Endothelial cell of umbilical vein (primary cell): ENCODE results near the gene DCAF11. TPM values are rescaled to one million over a fixed set of nuclear protein-coding genes. Genes with fewer than 3 reads are reported as not detected.

Experiments used
- BruUV-seq: library from RNA; stranded (reverse); fragments of 400-500 nt; replicated peaks from 2 replicates; lab custom pipeline; 2021; lab: Mats Ljungman, UMichigan
- CTCF ChIA-PET: fragments of 300-600, 350-600 bp; sonication (Branson Sonifier 250); formaldehyde crosslinking; loops from one replicate; lab custom pipeline; 2021; ENCODE audit warnings: antibody characterized with exemption, inconsistent platforms; lab: Charles Lee
- POLR2A ChIA-PET: fragments of 300-600, 350-600 bp; sonication (Branson Sonifier 250); formaldehyde crosslinking; loops from one replicate; lab custom pipeline; 2021; ENCODE audit warnings: antibody characterized with exemption, inconsistent platforms; lab: Charles Lee
- DNase-seq: peaks from one replicate; pipeline ENCODE4 v3.0.0-alpha.2; 2011; ENCODE audit warnings: low read depth, low spot score
- FAIRE-seq: peaks from 2 replicates; lab custom pipeline; 2011; peaks lifted over from hg19 to GRCh38; lab: Jason Lieb, UNC
- H2AFZ ChIP-seq: 2 replicates; pipeline ENCODE4 v1.6.0; 2012; ENCODE audit warnings: low read depth, low read length, control low read depth, inconsistent platforms
- H3K27ac ChIP-seq: 2 replicates; pipeline ENCODE4 v1.5.1; 2011; ENCODE audit warnings: low read depth, mild to moderate bottlenecking, control low read depth, low read length, moderate library complexity; ENCODE audit not compliant: insufficient read depth
- H3K27me3 ChIP-seq, 2 experiments: 2 replicates each; pipeline versions ENCODE4 v1.6.0 to v1.6.1; 2011; ENCODE audit warnings: low read length in 2 of 2, mixed read lengths in 1 of 2; ENCODE audit not compliant: control insufficient read depth in 2 of 2, insufficient read depth in 2 of 2
- H3K36me3 ChIP-seq, 2 experiments: 2 replicates in 1 of 2; 3 replicates in 1 of 2; pipeline ENCODE4 v1.5.1; 2011; ENCODE audit warnings: low read length in 2 of 2, mild to moderate bottlenecking in 1 of 2, moderate library complexity in 1 of 2; ENCODE audit not compliant: control insufficient read depth in 2 of 2, insufficient read depth in 2 of 2; ENCODE audit errors: extremely low read depth in 1 of 2
- H3K4me1 ChIP-seq: 3 replicates; pipeline ENCODE4 v1.5.1; 2011; ENCODE audit warnings: mild to moderate bottlenecking, low read length; ENCODE audit not compliant: control insufficient read depth, insufficient read depth; ENCODE audit errors: extremely low read depth
- H3K4me2 ChIP-seq: 2 replicates; pipeline ENCODE4 v1.6.1; 2011; ENCODE audit warnings: low read length, control low read depth, mixed read lengths; ENCODE audit not compliant: insufficient read depth
- H3K4me3 ChIP-seq, 3 experiments: fragments of 200-600 bp in 1 of 3; sonication (generic), shearing (Covaris generic) in 1 of 3; replicated peaks in 1 of 3; 2 replicates each; pipeline ENCODE4 v1.5.1; 2011 to 2016; ENCODE audit warnings: control low read depth in 3 of 3, low read length in 3 of 3, mild to moderate bottlenecking in 2 of 3, inconsistent platforms in 1 of 3, low read depth in 1 of 3, moderate library complexity in 1 of 3; ENCODE audit not compliant: insufficient read depth in 1 of 3
- H3K79me2 ChIP-seq: 2 replicates; pipeline ENCODE4 v1.6.0; 2012; ENCODE audit warnings: low read length, inconsistent platforms; ENCODE audit not compliant: control insufficient read depth, insufficient read depth
- H3K9ac ChIP-seq: replicated peaks from 2 replicates; pipeline ENCODE3; 2011; ENCODE audit warnings: low read length, control low read depth; ENCODE audit not compliant: insufficient read depth; ENCODE audit errors: extremely low read depth
- H3K9me1 ChIP-seq: replicated peaks from 3 replicates; pipeline ENCODE4 v1.6.0; 2011; ENCODE audit warnings: mild to moderate bottlenecking, low read length; ENCODE audit not compliant: control insufficient read depth, insufficient read depth; ENCODE audit errors: extremely low read depth
- H3K9me3 ChIP-seq: replicated peaks from 2 replicates; pipeline ENCODE4 v1.5.1; 2012; ENCODE audit warnings: low read length, inconsistent platforms; ENCODE audit not compliant: control insufficient read depth, insufficient read depth
- H4K20me1 ChIP-seq: replicated peaks from 2 replicates; pipeline ENCODE3; 2011; ENCODE audit warnings: mild to moderate bottlenecking, low read length; ENCODE audit not compliant: control insufficient read depth, insufficient read depth; ENCODE audit errors: extremely low read depth
- FOS ChIP-seq: IDR thresholded peaks from 2 replicates; pipeline ENCODE4 v1.6.1; 2011; ENCODE audit warnings: mild to moderate bottlenecking, low read length, moderate library complexity, borderline replicate concordance; ENCODE audit not compliant: insufficient read depth
- GATA2 ChIP-seq: IDR thresholded peaks from 2 replicates; pipeline ENCODE4 v1.7.0; 2011; ENCODE audit warnings: low read depth, mild to moderate bottlenecking, moderate library complexity, mixed read lengths, low read length; ENCODE audit not compliant: insufficient read length, insufficient read depth
- JUN ChIP-seq: IDR thresholded peaks from 2 replicates; pipeline ENCODE4 v1.6.1; 2011; ENCODE audit warnings: borderline replicate concordance, low read depth; ENCODE audit not compliant: insufficient read length, insufficient read depth
- MYC ChIP-seq: IDR thresholded peaks from one replicate; pipeline ENCODE4 v1.6.1; 2011; ENCODE audit warnings: mild to moderate bottlenecking, low read depth, low read length
- POLR2A ChIP-seq: IDR thresholded peaks from 2 replicates; pipeline ENCODE4 v1.6.1; 2012; ENCODE audit warnings: low read depth, mild to moderate bottlenecking, control low read depth, low read length
- POLR2AphosphoS5 ChIP-seq: IDR thresholded peaks from 2 replicates; pipeline ENCODE4 v1.6.1; 2012; ENCODE audit warnings: low read depth, mild to moderate bottlenecking, control low read depth, low read length, moderate library complexity; ENCODE audit not compliant: insufficient read depth
- dilution Hi-C: fragments of 300-500 bp; cut with MboI; formaldehyde crosslinking; loops from one replicate; pipeline ENCODE4 v1.15.0; 2019; ENCODE audit warnings: low sequenced_read_pairs; ENCODE audit not compliant: extremely low pct_ligation_motif_present
- intact Hi-C: fragments of 100-400 bp; cut with micrococcal nuclease; formaldehyde crosslinking; loops from one replicate; pipeline ENCODE4 v1.10.0; 2022
- polyA plus RNA-seq, 4 experiments: library from polyadenylated mRNA; depleted of rRNA in 3 of 4; stranded (reverse) in 3 of 4; unstranded in 1 of 4; fragments of >200 nt; gene quantifications; 2 replicates each; pipeline versions ENCODE4 v1.2.1 to v1.2.3, GENCODE V29; 2011 to 2012; ENCODE audit warnings: missing spikeins in 1 of 4
- total RNA-seq: library from RNA; stranded (reverse); gene quantifications from 2 replicates; pipeline ENCODE4 v1.2.3, GENCODE V29; 2021
- TF ChIP-seq, protein P1 (sequence below), 2 donors: IDR thresholded peaks; 1 replicate in 1 of 2; 2 replicates in 1 of 2; pipeline ENCODE4 v1.5.1; 2011; ENCODE audit warnings: low read length in 2 of 2, mild to moderate bottlenecking in 2 of 2, moderate library complexity in 2 of 2, control low read depth in 1 of 2, inconsistent platforms in 1 of 2, low read depth in 1 of 2; ENCODE audit not compliant: insufficient read depth in 1 of 2; ENCODE audit errors: extremely low read depth in 1 of 2
- TF ChIP-seq, protein P2 (sequence below): IDR thresholded peaks from 2 replicates; pipeline ENCODE4 v1.6.1; 2011; ENCODE audit not compliant: insufficient read depth, insufficient read length

Gene DCAF11
- total and polyA plus RNA-seq, 2 donors (not counting 3 experiments of a cell fraction or from before 2014, with no cell fraction given) = 37.3 to 38.5 TPM

DNA sequence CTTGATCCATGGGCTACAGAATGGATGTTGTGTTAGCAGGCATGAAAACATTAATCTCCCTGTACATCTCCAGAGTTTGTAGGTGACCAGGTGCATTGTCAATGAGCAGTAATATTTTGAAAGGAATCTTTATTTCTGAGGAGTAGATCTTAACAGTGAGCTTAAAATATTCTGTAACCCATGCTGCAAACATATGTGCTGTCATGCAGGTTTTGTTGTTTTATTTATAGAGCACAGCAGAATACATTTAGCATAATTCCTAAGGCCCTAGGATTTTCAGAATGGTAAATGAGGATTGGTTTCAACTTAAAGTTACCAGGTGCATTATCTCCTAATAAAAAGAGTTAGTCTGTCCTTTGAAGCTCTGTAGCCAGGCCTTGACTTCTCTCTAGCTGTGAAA lies 12.4 kb downstream of the DCAF11 start:
- no TSS peak for BruUV-seq
- Histone ChIP-seq H3K9me3 (no peaks in the 10 kb centered on the region), H3K4me2 (no peak overlapping the region), H3K9me1 (no peaks in the 10 kb centered on the region), H3K27ac (no peak overlapping the region), H3K36me3 (peaks cover 3 to 13% of the 10 kb centered on the region in 2 experiments), H3K4me3 (no peak overlapping the region), H2AFZ (no peak overlapping the region), H3K79me2 (no peaks in the 10 kb centered on the region), H3K9ac (no peak overlapping the region), H4K20me1 (no peaks in the 10 kb centered on the region), H3K27me3 (no peaks in the 10 kb centered on the region), H3K4me1 (no peaks in the 10 kb centered on the region)
- dilution Hi-C loops = no loop called here
- intact Hi-C loops = no loop called here
- POLR2A ChIA-PET = no interaction called here
- no peak for DNase-seq
- no peak for FAIRE-seq
- TF ChIP-seq, protein P1, sequence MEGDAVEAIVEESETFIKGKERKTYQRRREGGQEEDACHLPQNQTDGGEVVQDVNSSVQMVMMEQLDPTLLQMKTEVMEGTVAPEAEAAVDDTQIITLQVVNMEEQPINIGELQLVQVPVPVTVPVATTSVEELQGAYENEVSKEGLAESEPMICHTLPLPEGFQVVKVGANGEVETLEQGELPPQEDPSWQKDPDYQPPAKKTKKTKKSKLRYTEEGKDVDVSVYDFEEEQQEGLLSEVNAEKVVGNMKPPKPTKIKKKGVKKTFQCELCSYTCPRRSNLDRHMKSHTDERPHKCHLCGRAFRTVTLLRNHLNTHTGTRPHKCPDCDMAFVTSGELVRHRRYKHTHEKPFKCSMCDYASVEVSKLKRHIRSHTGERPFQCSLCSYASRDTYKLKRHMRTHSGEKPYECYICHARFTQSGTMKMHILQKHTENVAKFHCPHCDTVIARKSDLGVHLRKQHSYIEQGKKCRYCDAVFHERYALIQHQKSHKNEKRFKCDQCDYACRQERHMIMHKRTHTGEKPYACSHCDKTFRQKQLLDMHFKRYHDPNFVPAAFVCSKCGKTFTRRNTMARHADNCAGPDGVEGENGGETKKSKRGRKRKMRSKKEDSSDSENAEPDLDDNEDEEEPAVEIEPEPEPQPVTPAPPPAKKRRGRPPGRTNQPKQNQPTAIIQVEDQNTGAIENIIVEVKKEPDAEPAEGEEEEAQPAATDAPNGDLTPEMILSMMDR (IDR thresholded peaks at IDR 0.05; ENCODE audit: extremely low read depth in 1 of 2, insufficient read depth in 1 of 2, low read depth in 1 of 2, low read length in 2 of 2) = no peak
- CTCF ChIA-PET = interaction anchor here (0.7 to 1.3 kb wide), 3 partner anchors 10 to 68 kb away, joined by 3 to 4 read pairs (median 3); partner anchors contain the start of genes DCAF11 and NRL

DNA sequence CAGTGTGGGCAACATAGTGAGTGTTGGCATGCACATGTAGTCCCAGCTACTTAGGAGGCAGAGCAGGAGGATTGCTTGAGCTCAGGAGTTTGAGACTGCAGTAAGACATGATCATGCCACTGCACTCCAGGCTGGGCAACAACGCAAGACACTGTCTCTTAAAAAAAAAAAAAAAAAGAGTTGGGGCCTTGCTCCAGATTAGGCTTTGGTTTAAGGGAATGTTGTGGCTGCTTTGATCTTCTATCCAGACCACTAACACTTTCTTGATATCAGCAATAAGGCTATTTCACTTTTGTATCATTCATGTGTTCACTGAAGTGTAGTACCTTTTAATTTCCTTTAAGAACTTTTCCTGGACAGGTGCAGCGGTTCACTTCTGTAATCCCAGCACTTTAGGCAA lies 13.1 kb downstream of the DCAF11 start:
- dilution Hi-C loops (no loop called here), intact Hi-C loops (no loop called here)
- DNase-seq (no peak), FAIRE-seq (no peak)
- Histone ChIP-seq H3K27ac (no peak overlapping the region), H3K4me3 (no peak overlapping the region), H3K9me3 (no peaks in the 10 kb centered on the region), H3K4me2 (no peak overlapping the region), H3K79me2 (no peaks in the 10 kb centered on the region), H3K27me3 (no peaks in the 10 kb centered on the region), H2AFZ (no peak overlapping the region), H4K20me1 (no peaks in the 10 kb centered on the region), H3K9me1 (no peaks in the 10 kb centered on the region), H3K36me3 (peaks cover 2 to 10% of the 10 kb centered on the region in 2 experiments), H3K4me1 (no peaks in the 10 kb centered on the region), H3K9ac (no peak overlapping the region)
- no TSS peak for BruUV-seq
- CTCF ChIA-PET = no interaction called here
- POLR2A ChIA-PET = no interaction called here
- TF ChIP-seq, protein P1 (IDR thresholded peaks at IDR 0.05; ENCODE audit: extremely low read depth in 1 of 2, insufficient read depth in 1 of 2, low read depth in 1 of 2, low read length in 2 of 2) = no peak
- TF ChIP-seq MYC (no peak), FOS (no peak), GATA2 (no peak), POLR2AphosphoS5 (no peak), JUN (no peak), POLR2A (no peak)
- TF ChIP-seq, protein P2, sequence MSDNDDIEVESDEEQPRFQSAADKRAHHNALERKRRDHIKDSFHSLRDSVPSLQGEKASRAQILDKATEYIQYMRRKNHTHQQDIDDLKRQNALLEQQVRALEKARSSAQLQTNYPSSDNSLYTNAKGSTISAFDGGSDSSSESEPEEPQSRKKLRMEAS = no peak
